IMR-90 (cell line): Measurements from ENCODE around the gene POTEC. TPM values are rescaled to one million over a fixed set of nuclear protein-coding genes. Genes with fewer than 3 reads are reported as not detected.
"Not testable (repeated sequence)": the region's sequence is repeated elsewhere in the genome, so short reads cannot be mapped to it uniquely, and the experiment has no call there.

Experiments
- ATAC-seq: fragments of 200-7000 bp; cut with Tn5 transposase; 2 replicates; pipeline ENCODE4 v1.9.1; 2020; ENCODE audit warnings: low read depth, mild to moderate bottlenecking, moderate library complexity
- BruUV-seq: library from RNA; stranded (reverse); fragments of 400-500 nt; replicated peaks from 2 replicates; lab custom pipeline; 2021; lab: Mats Ljungman, UMichigan
- CTCF ChIA-PET: fragments of 300-600 bp; formaldehyde crosslinking; extraction: SDS; loops from one replicate; lab custom pipeline; 2021; ENCODE audit warnings: antibody characterized with exemption; lab: Yijun Ruan, JAX
- POLR2A ChIA-PET: fragments of 300-600 bp; sonication (Branson Sonifier 250); formaldehyde crosslinking; loops from one replicate; lab custom pipeline; 2022; ENCODE audit warnings: antibody characterized with exemption; ENCODE audit not compliant: unreplicated experiment; lab: Charles Lee
- DNase-seq: peaks from one replicate; pipeline ENCODE4 v3.0.0; 2013
- H2AFZ ChIP-seq: replicated peaks from 2 replicates; pipeline ENCODE3; 2013; ENCODE audit warnings: low read length, mild to moderate bottlenecking; ENCODE audit not compliant: poor library complexity
- H2AK5ac ChIP-seq: 2 replicates; pipeline ENCODE4 v1.6.1; 2013; ENCODE audit warnings: low read depth, low read length, inconsistent platforms
- H2AK9ac ChIP-seq: replicated peaks from 2 replicates; pipeline ENCODE3; 2013; ENCODE audit warnings: mild to moderate bottlenecking, low read depth, low read length, moderate library complexity; ENCODE audit not compliant: poor library complexity
- H2BK120ac ChIP-seq: 2 replicates; pipeline ENCODE4 v1.6.1; 2013; ENCODE audit warnings: low read depth, low read length, inconsistent platforms
- H2BK15ac ChIP-seq: 3 replicates; pipeline ENCODE4 v1.6.1; 2013; ENCODE audit warnings: low read depth, low read length, inconsistent platforms
- H2BK20ac ChIP-seq: 2 replicates; pipeline ENCODE4 v1.6.1; 2013; ENCODE audit warnings: low read depth, mild to moderate bottlenecking, inconsistent platforms, low read length, moderate library complexity
- H2BK5ac ChIP-seq: 2 replicates; pipeline ENCODE4 v1.6.1; 2013; ENCODE audit warnings: mild to moderate bottlenecking, low read depth, low read length, inconsistent platforms; ENCODE audit not compliant: poor library complexity, severe bottlenecking
- H3K14ac ChIP-seq: replicated peaks from 2 replicates; pipeline ENCODE4 v1.6.1; 2013; ENCODE audit warnings: low read depth, low read length, inconsistent platforms
- H3K18ac ChIP-seq: 2 replicates; pipeline ENCODE4 v1.6.1; 2013; ENCODE audit warnings: low read depth, low read length, control low read depth
- H3K23ac ChIP-seq: 2 replicates; pipeline ENCODE4 v1.6.1; 2013; ENCODE audit warnings: low read depth, low read length, inconsistent platforms
- H3K27ac ChIP-seq: 2 replicates; pipeline ENCODE4 v1.5.1; 2013; ENCODE audit warnings: mild to moderate bottlenecking, control low read depth, low read length; ENCODE audit not compliant: insufficient read depth
- H3K27me3 ChIP-seq: 2 replicates; pipeline ENCODE4 v1.6.1; 2013; ENCODE audit warnings: low read length; ENCODE audit not compliant: control insufficient read depth, insufficient read depth
- H3K36me3 ChIP-seq: 2 replicates; pipeline ENCODE4 v1.6.1; 2013; ENCODE audit warnings: low read length, mixed read lengths; ENCODE audit not compliant: control insufficient read depth, insufficient read depth
- H3K4ac ChIP-seq: 2 replicates; pipeline ENCODE4 v1.6.1; 2013; ENCODE audit warnings: low read depth, low read length, inconsistent platforms
- H3K4me1 ChIP-seq: 2 replicates; pipeline ENCODE4 v1.6.1; 2013; ENCODE audit warnings: low read length, mixed read lengths; ENCODE audit not compliant: control insufficient read depth, insufficient read depth
- H3K4me2 ChIP-seq: 2 replicates; pipeline ENCODE4 v1.6.1; 2013; ENCODE audit warnings: low read depth, mild to moderate bottlenecking, control low read depth, low read length, moderate library complexity
- H3K4me3 ChIP-seq: 2 replicates; pipeline ENCODE4 v1.5.1; 2013; ENCODE audit warnings: low read depth, mild to moderate bottlenecking, control low read depth, low read length, moderate library complexity; ENCODE audit not compliant: insufficient read depth
- H3K56ac ChIP-seq: 2 replicates; pipeline ENCODE4 v1.6.1; 2013; ENCODE audit warnings: low read length, inconsistent platforms; ENCODE audit not compliant: insufficient read depth; ENCODE audit errors: extremely low read depth
- H3K79me1 ChIP-seq, 2 experiments: 2 replicates each; pipeline ENCODE4 v1.6.1; 2013; ENCODE audit warnings: low read length in 2 of 2, inconsistent platforms in 1 of 2, low read depth in 1 of 2
- H3K9ac ChIP-seq: 2 replicates; pipeline ENCODE4 v1.6.1; 2013; ENCODE audit warnings: low read depth, low read length, control low read depth
- H3K9me1 ChIP-seq: 2 replicates; pipeline ENCODE4 v1.6.1; 2013; ENCODE audit warnings: low read length, inconsistent platforms; ENCODE audit not compliant: insufficient read depth
- H3K9me3 ChIP-seq: 2 replicates; pipeline ENCODE4 v1.6.1; 2013; ENCODE audit warnings: low read length; ENCODE audit not compliant: control insufficient read depth, insufficient read depth
- H4K20me1 ChIP-seq: 2 replicates; pipeline ENCODE4 v1.6.1; 2013; ENCODE audit warnings: low read length, inconsistent platforms; ENCODE audit not compliant: insufficient read depth
- H4K5ac ChIP-seq: 2 replicates; pipeline ENCODE4 v1.6.1; 2013; ENCODE audit warnings: mild to moderate bottlenecking, low read depth, low read length, control low read depth
- H4K8ac ChIP-seq, 2 experiments: 2 replicates each; pipeline ENCODE4 v1.6.1; 2013; ENCODE audit warnings: low read depth in 2 of 2, low read length in 2 of 2, control low read depth in 1 of 2, inconsistent platforms in 1 of 2
- H4K91ac ChIP-seq: 2 replicates; pipeline ENCODE4 v1.6.1; 2013; ENCODE audit warnings: low read depth, low read length, inconsistent platforms; ENCODE audit not compliant: insufficient read depth
- WGBS, 2 experiments: methylation state at CpG; one replicate each; pipeline versions ENCODE4 v1.1.5 to v1.1.7; 2013; ENCODE audit warnings: missing lambda C conversion rate in 2 of 2; ENCODE audit not compliant: insufficient read length in 1 of 2; ENCODE audit errors: extremely low coverage in 2 of 2; 5-methylcytosine and 5-hydroxymethylcytosine counted together
- dilution Hi-C: fragments of 300-500 bp; cut with HindIII; formaldehyde crosslinking; loops from one replicate; pipeline ENCODE4 v1.14.3; 2018; ENCODE audit warnings: low sequenced_read_pairs; ENCODE audit not compliant: unreplicated experiment
- in situ Hi-C: fragments of 300-500 bp; cut with MboI; formaldehyde crosslinking; loops from 3 replicates; pipeline ENCODE4 v1.14.3; 2019; ENCODE audit warnings: low sequenced_read_pairs, inconsistent platforms, mixed read lengths
- intact Hi-C: fragments of 100-400 bp; cut with micrococcal nuclease; formaldehyde crosslinking; loops from 2 replicates; pipeline ENCODE4 v1.10.0; 2022
- polyA plus RNA-seq, 3 experiments: library from polyadenylated mRNA; depleted of rRNA; stranded (reverse); fragments of >200 nt; gene quantifications; 2 replicates each; pipeline ENCODE4 v1.2.3, GENCODE V29; 2012; ENCODE audit warnings: low replicate concordance in 1 of 3
- total RNA-seq: library from RNA; depleted of rRNA; stranded (reverse); fragments of >200 nt; gene quantifications from 2 replicates; pipeline ENCODE4 v1.2.3, GENCODE V29; 2012

POTEC gene
- total and polyA plus RNA-seq, 2 of the 4 experiments (the other 2 are of a cell fraction) = not detected

- H2BK20ac ChIP-seq, H3K4me1 ChIP-seq, H3K56ac ChIP-seq, H3K27ac ChIP-seq, H3K23ac ChIP-seq, H3K27me3 ChIP-seq, H2AFZ ChIP-seq, H4K8ac ChIP-seq, CTCF ChIA-PET, H4K91ac ChIP-seq, H4K20me1 ChIP-seq, H3K14ac ChIP-seq, H3K18ac ChIP-seq, in situ Hi-C loops, intact Hi-C loops, H2BK120ac ChIP-seq, H2BK15ac ChIP-seq, H3K9me1 ChIP-seq, H2BK5ac ChIP-seq, dilution Hi-C loops, H3K9ac ChIP-seq, H3K9me3 ChIP-seq, POLR2A ChIA-PET, DNase-seq, H3K4ac ChIP-seq, H4K5ac ChIP-seq, ATAC-seq, H3K4me2 ChIP-seq, H3K4me3 ChIP-seq, H3K79me1 ChIP-seq, BruUV-seq, H3K36me3 ChIP-seq, H2AK9ac ChIP-seq, H2AK5ac ChIP-seq: not testable (repeated sequence)
- 29% methylated on average over 3 of the region's 4 CpGs; no CpG with 5 or more reads in 1 of the 2 experiments for WGBS, 2 experiments
These were observed 41.5 kb downstream of the POTEC start for GRCh38 chr18:14501894-14502293.

DNA sequence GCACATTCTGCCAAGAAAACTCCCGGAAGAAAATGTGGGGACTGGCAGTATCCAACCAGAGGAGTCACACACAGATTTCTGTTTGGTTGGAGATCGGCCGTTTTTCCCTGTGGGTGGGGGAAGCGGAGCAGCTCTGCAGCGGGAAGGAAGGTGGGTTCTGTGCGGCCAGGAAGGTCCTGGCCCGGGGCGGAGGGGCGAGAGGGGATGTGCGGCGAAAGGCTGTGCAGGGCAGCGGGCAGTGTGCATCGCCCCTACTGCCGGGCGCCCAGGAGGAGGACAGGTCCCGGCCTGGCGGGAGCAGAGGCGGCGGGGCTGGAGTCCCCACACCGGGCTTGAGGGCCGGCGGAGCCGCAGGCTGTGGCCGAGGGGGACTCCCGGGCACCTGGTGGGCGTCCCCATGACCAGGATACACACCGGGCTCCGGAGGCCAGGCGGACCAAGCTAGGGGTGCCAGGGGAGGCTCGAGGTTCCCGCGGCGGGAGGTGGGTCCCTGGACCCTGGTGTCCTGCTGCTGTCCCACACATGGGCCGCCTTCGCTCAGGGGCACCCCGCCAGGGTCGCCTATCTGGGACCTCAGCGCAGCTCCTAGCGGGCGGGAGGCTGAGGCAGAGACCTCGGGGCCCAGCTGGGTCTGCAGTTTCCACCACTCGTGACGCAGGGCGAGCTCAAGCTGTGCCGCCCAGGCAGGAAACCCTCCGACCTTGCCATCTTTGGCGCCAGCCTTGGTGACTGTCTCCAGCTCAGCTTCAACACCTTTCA is 54.0 kb downstream of the POTEC start:
- H2AK9ac ChIP-seq, CTCF ChIA-PET, H3K36me3 ChIP-seq, DNase-seq, H4K8ac ChIP-seq, H2BK5ac ChIP-seq, H4K91ac ChIP-seq, H3K4ac ChIP-seq, H3K4me1 ChIP-seq, H3K79me1 ChIP-seq, H3K9ac ChIP-seq, H3K9me1 ChIP-seq, H4K5ac ChIP-seq, intact Hi-C loops, dilution Hi-C loops, POLR2A ChIA-PET, H3K27me3 ChIP-seq, H2AK5ac ChIP-seq, H3K56ac ChIP-seq, H2BK20ac ChIP-seq, H2BK15ac ChIP-seq, H4K20me1 ChIP-seq, BruUV-seq, H2AFZ ChIP-seq, H3K4me3 ChIP-seq, ATAC-seq, H3K4me2 ChIP-seq, H3K27ac ChIP-seq, H3K23ac ChIP-seq, H2BK120ac ChIP-seq, H3K9me3 ChIP-seq, in situ Hi-C loops, H3K18ac ChIP-seq, H3K14ac ChIP-seq: not testable (repeated sequence)
- no CpG with 5 or more reads among the region's 47 CpGs for WGBS, 2 experiments
